Neutrophil (primary cell): ENCODE data around the gene FLYWCH1.

Source experiments
- H3K27ac ChIP-seq: fragments of 200-600 bp; sonication (generic); 2 replicates; pipeline ENCODE4 v1.5.1; 2016; ENCODE audit warnings: mild to moderate bottlenecking, moderate library complexity
- H3K27me3 ChIP-seq: fragments of 200-600 bp; sonication (generic); 2 replicates; pipeline ENCODE4 v1.6.0; 2016; ENCODE audit warnings: mild to moderate bottlenecking
- H3K36me3 ChIP-seq: fragments of 200-600 bp; sonication (generic); 2 replicates; pipeline ENCODE4 v1.5.1; 2017
- H3K4me1 ChIP-seq, 2 experiments: fragments of 200-600 bp in 1 of 2; sonication (generic) in 1 of 2; 1 replicate in 1 of 2; 2 replicates in 1 of 2; pipeline versions ENCODE4 v1.5.1 to v1.6.1; 2013 to 2016; ENCODE audit warnings: low read depth in 1 of 2, low read length in 1 of 2, mild to moderate bottlenecking in 1 of 2, moderate library complexity in 1 of 2; ENCODE audit not compliant: control insufficient read depth in 1 of 2, insufficient read depth in 1 of 2
- H3K4me3 ChIP-seq, 2 experiments: fragments of 200-600 bp in 1 of 2; sonication (generic) in 1 of 2; 1 replicate in 1 of 2; 2 replicates in 1 of 2; pipeline ENCODE4 v1.5.1; 2013 to 2016; ENCODE audit warnings: low read depth in 1 of 2, low read length in 1 of 2, mild to moderate bottlenecking in 1 of 2, moderate library complexity in 1 of 2
- H3K9me3 ChIP-seq: fragments of 200-600 bp; sonication (generic); 2 replicates; pipeline ENCODE4 v1.5.1; 2016
- CTCF ChIP-seq: fragments of 200-600 bp; sonication (generic); IDR thresholded peaks from 2 replicates; pipeline ENCODE4 v1.5.1; 2016; ENCODE audit warnings: antibody characterized with exemption

The FLYWCH1 gene

GRCh38 chr16:2911638-2912329 is at the start of gene FLYWCH1:
TSS of gene FLYWCH1 (plus strand) at chr16:2911931. CDS start at chr16:2929686, 17,755 bp downstream.
- peak within 1 kb of the TSS; percentile 60 for H3K27ac ChIP-seq
- peak; percentile 48 for TF ChIP-seq CTCF
- peak within 1 kb of the TSS; percentile 69 to 72 for H3K4me3 ChIP-seq
- no peaks in the 10 kb centered on the region for H3K9me3 ChIP-seq
- H3K4me1 ChIP-seq = peaks cover 18 to 22% of the 10 kb centered on the region in 2 experiments
- H3K27me3 ChIP-seq = peaks cover 11% of the 10 kb centered on the region
- peaks cover 7% of the 10 kb centered on the region for H3K36me3 ChIP-seq

- no peak overlapping the region for H3K27ac ChIP-seq
- TF ChIP-seq CTCF = no peak
Observed at GRCh38 chr16:2865651-2866050, 46.1 kb upstream of the FLYWCH1 start.

GRCh38 chr16:2866431-2866830 is 45.3 kb upstream of the FLYWCH1 start:
- H3K27ac ChIP-seq = no peak overlapping the region
- H3K4me1 ChIP-seq = peaks cover 12 to 13% of the 10 kb centered on the region in 2 experiments
- peaks cover 34% of the 10 kb centered on the region for H3K27me3 ChIP-seq
- TF ChIP-seq CTCF = no peak
- no peaks in the 10 kb centered on the region for H3K36me3 ChIP-seq
- no peaks in the 10 kb centered on the region for H3K9me3 ChIP-seq
- H3K4me3 ChIP-seq = no peak overlapping the region

More at GRCh38 chr16:2865651-2866050, 46.1 kb upstream of the FLYWCH1 start:
- no peaks in the 10 kb centered on the region for H3K9me3 ChIP-seq
- peaks cover 12 to 13% of the 10 kb centered on the region in 2 experiments for H3K4me1 ChIP-seq
- H3K36me3 ChIP-seq = no peaks in the 10 kb centered on the region
- H3K4me3 ChIP-seq = no peak overlapping the region
- H3K27me3 ChIP-seq = peaks cover 34% of the 10 kb centered on the region

GRCh38 chr16:2867661-2867986 is 44.1 kb upstream of the FLYWCH1 start:
- peaks cover 12 to 13% of the 10 kb centered on the region in 2 experiments for H3K4me1 ChIP-seq
- no peak for TF ChIP-seq CTCF
- peaks cover 35% of the 10 kb centered on the region for H3K27me3 ChIP-seq
- no peaks in the 10 kb centered on the region for H3K9me3 ChIP-seq
- peak overlapping the region; percentile 77 for H3K4me3 ChIP-seq
- H3K36me3 ChIP-seq = no peaks in the 10 kb centered on the region
- H3K27ac ChIP-seq = peak overlapping the region; percentile 83

- H3K27ac ChIP-seq = peak overlapping the region; percentile 83
- no peaks in the 10 kb centered on the region for H3K9me3 ChIP-seq
- no peaks in the 10 kb centered on the region for H3K36me3 ChIP-seq
- H3K4me1 ChIP-seq = peaks cover 12 to 13% of the 10 kb centered on the region in 2 experiments
- H3K27me3 ChIP-seq = peaks cover 32% of the 10 kb centered on the region
- TF ChIP-seq CTCF = peak; percentile 75
- H3K4me3 ChIP-seq = peak overlapping the region; percentile 77
Observed at GRCh38 chr16:2867987-2868789, 43.5 kb upstream of the FLYWCH1 start.
